Measurements from ENCODE around the gene RASGRF1.
"Not testable (repeated sequence)": the region's sequence is repeated elsewhere in the genome, so short reads cannot be mapped to it uniquely, and the experiment has no call there.

- TF ChIP-seq, protein P1, sequence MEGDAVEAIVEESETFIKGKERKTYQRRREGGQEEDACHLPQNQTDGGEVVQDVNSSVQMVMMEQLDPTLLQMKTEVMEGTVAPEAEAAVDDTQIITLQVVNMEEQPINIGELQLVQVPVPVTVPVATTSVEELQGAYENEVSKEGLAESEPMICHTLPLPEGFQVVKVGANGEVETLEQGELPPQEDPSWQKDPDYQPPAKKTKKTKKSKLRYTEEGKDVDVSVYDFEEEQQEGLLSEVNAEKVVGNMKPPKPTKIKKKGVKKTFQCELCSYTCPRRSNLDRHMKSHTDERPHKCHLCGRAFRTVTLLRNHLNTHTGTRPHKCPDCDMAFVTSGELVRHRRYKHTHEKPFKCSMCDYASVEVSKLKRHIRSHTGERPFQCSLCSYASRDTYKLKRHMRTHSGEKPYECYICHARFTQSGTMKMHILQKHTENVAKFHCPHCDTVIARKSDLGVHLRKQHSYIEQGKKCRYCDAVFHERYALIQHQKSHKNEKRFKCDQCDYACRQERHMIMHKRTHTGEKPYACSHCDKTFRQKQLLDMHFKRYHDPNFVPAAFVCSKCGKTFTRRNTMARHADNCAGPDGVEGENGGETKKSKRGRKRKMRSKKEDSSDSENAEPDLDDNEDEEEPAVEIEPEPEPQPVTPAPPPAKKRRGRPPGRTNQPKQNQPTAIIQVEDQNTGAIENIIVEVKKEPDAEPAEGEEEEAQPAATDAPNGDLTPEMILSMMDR (IDR thresholded peaks at IDR 0.05), result not testable (repeated sequence)
- not testable (repeated sequence) for TF ChIP-seq POLR2A (IDR thresholded peaks at IDR 0.05); POLR2AphosphoS5 (IDR thresholded peaks at IDR 0.05; ENCODE audit: insufficient read depth in 1 of 2, low read depth in 1 of 2)
These were observed 162.4 kb downstream of the RASGRF1 start for GRCh38 chr15:78928176-78928575.
